Measurements from ENCODE around the gene ARHGEF12.

DNA sequence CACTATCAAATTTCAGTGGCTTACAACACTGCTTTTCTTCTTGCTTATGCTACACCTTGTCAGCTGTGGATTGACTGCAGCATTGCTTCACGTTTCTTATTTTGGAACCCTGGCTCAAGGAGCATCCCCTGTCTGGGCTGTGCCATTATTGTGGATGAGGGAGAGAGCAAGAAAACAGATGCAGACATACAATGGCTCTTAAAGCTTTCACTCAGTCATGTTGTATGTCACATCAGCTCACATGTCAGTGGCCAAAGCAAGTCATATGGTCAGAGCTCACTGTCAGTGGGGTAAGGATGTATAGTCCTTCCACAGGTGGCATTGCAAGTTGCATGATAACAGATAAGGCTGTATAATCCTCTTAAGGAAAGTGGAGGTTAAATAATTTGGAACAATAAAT, 10.0 kb downstream of the ARHGEF12 start:
- TF ChIP-seq, protein P1, sequence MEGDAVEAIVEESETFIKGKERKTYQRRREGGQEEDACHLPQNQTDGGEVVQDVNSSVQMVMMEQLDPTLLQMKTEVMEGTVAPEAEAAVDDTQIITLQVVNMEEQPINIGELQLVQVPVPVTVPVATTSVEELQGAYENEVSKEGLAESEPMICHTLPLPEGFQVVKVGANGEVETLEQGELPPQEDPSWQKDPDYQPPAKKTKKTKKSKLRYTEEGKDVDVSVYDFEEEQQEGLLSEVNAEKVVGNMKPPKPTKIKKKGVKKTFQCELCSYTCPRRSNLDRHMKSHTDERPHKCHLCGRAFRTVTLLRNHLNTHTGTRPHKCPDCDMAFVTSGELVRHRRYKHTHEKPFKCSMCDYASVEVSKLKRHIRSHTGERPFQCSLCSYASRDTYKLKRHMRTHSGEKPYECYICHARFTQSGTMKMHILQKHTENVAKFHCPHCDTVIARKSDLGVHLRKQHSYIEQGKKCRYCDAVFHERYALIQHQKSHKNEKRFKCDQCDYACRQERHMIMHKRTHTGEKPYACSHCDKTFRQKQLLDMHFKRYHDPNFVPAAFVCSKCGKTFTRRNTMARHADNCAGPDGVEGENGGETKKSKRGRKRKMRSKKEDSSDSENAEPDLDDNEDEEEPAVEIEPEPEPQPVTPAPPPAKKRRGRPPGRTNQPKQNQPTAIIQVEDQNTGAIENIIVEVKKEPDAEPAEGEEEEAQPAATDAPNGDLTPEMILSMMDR (IDR thresholded peaks at IDR 0.05): no peak
- no peak for TF ChIP-seq POLR2A (IDR thresholded peaks at IDR 0.05)
